AG04449 (cell line): ENCODE data around the gene IQCE.
A peak's percentile ranks its signal among the peaks of the same experiment; 100 is the strongest.
"Not testable (repeated sequence)": the region's sequence is repeated elsewhere in the genome, so short reads cannot be mapped to it uniquely, and the experiment has no call there.

Experiments used
- CTCF ChIA-PET: fragments of 350-600 bp; formaldehyde crosslinking; extraction: SDS; loops from one replicate; lab custom pipeline; 2021; ENCODE audit warnings: antibody characterized with exemption; lab: Yijun Ruan, JAX
- POLR2A ChIA-PET: fragments of 400-600, 350-600 bp; formaldehyde crosslinking; extraction: SDS; loops from one replicate; lab custom pipeline; 2020; ENCODE audit warnings: antibody characterized with exemption, inconsistent platforms; lab: Yijun Ruan, JAX
- DNase-seq: peaks from one replicate; pipeline ENCODE4 v3.0.0-alpha.2; 2010; ENCODE audit warnings: low read depth, low spot score
- H3K4me3 ChIP-seq: 2 replicates; pipeline ENCODE4 v1.5.1; 2011; ENCODE audit warnings: low read depth, mild to moderate bottlenecking, control low read depth, low read length
- CTCF ChIP-seq: IDR thresholded peaks from one replicate; pipeline ENCODE4 v1.5.1; 2011; ENCODE audit warnings: mild to moderate bottlenecking, moderate library complexity, low read length, control low read depth, inconsistent platforms; ENCODE audit not compliant: insufficient read depth; ENCODE audit errors: missing control alignments

IQCE gene

GRCh38 chr7:2607923-2608904 is 49.4 kb downstream of the IQCE start:
- CTCF ChIA-PET, result interaction anchor here (0.8 to 4.0 kb wide), 14 partner anchors 9 to 156 kb away, joined by 3 to 22 read pairs (median 4); partner anchors contain the start of gene TTYH3
- no peak for DNase-seq
- TF ChIP-seq CTCF, result no peak
- POLR2A ChIA-PET, result no interaction called here
- H3K4me3 ChIP-seq, result no peak overlapping the region

GRCh38 chr7:2608921-2609411 is 50.2 kb downstream of the IQCE start:
- peak; percentile 51 for TF ChIP-seq CTCF
- DNase-seq, result no peak
- CTCF ChIA-PET, result interaction anchor here (0.8 to 4.0 kb wide), 13 partner anchors 8 to 157 kb away, joined by 3 to 22 read pairs (median 4); partner anchors contain the start of gene TTYH3
- no peak overlapping the region for H3K4me3 ChIP-seq
- POLR2A ChIA-PET, result no interaction called here

GRCh38 chr7:2609646-2610045 is 50.9 kb downstream of the IQCE start:
- DNase-seq, POLR2A ChIA-PET, H3K4me3 ChIP-seq: not testable (repeated sequence)
- CTCF ChIA-PET, result interaction anchor here (1.0 to 4.0 kb wide), 4 partner anchors 10 to 42 kb away, joined by 3 to 22 read pairs (median 6); no protein-coding TSS in a partner anchor

GRCh38 chr7:2610466-2610865 is 51.7 kb downstream of the IQCE start:
- POLR2A ChIA-PET, result no interaction called here
- H3K4me3 ChIP-seq, result no peak overlapping the region
- DNase-seq, result no peak
- CTCF ChIA-PET, result interaction anchor here (1.1 to 4.0 kb wide), 4 partner anchors 9 to 70 kb away, joined by 3 to 22 read pairs (median 5); no protein-coding TSS in a partner anchor
- TF ChIP-seq CTCF, result no peak

GRCh38 chr7:2610898-2611297 is 52.1 kb downstream of the IQCE start:
- TF ChIP-seq CTCF, result no peak
- CTCF ChIA-PET, result interaction anchor here (1.1 to 1.7 kb wide), 4 partner anchors 8 to 70 kb away, joined by 3 to 6 read pairs (median 4); no protein-coding TSS in a partner anchor
- no peak for DNase-seq
- POLR2A ChIA-PET, result no interaction called here
- no peak overlapping the region for H3K4me3 ChIP-seq

GRCh38 chr7:2611401-2611800 is 52.6 kb downstream of the IQCE start:
- TF ChIP-seq CTCF, result no peak
- H3K4me3 ChIP-seq, result no peak overlapping the region
- POLR2A ChIA-PET, result interaction anchor here (0.5 kb wide), 1 partner anchor 10 kb away, joined by 3 read pairs; no protein-coding TSS in a partner anchor
- CTCF ChIA-PET, result interaction anchor here (1.1 to 1.7 kb wide), 4 partner anchors 8 to 69 kb away, joined by 3 to 6 read pairs (median 4); no protein-coding TSS in a partner anchor
- no peak for DNase-seq
